Mesenchymal stem cell (in vitro differentiated cells and primary cell): ENCODE data around the gene DCTN2.
A peak's percentile ranks its signal among the peaks of the same experiment; 100 is the strongest.

Experiments
- DNase-seq: peaks from one replicate; pipeline ENCODE4 v3.0.0-alpha.2; 2013
- H2AFZ ChIP-seq: one replicate; pipeline ENCODE4 v1.6.1; 2013; ENCODE audit warnings: low read depth, mild to moderate bottlenecking, control low read depth, inconsistent platforms, low read length, moderate library complexity
- H2AK5ac ChIP-seq: 2 replicates; pipeline ENCODE4 v1.6.1; 2013; ENCODE audit warnings: low read length, moderate library complexity, mild to moderate bottlenecking, inconsistent platforms; ENCODE audit not compliant: severe bottlenecking
- H2BK120ac ChIP-seq: one replicate; pipeline ENCODE4 v1.6.1; 2013; ENCODE audit warnings: low read depth, mild to moderate bottlenecking, inconsistent platforms, low read length, moderate library complexity
- H2BK12ac ChIP-seq, 2 experiments: one replicate each; pipeline ENCODE4 v1.6.1; 2013; ENCODE audit warnings: inconsistent platforms in 2 of 2, low read length in 2 of 2, mild to moderate bottlenecking in 2 of 2, moderate library complexity in 2 of 2, control low read depth in 1 of 2
- H2BK15ac ChIP-seq: one replicate; pipeline ENCODE4 v1.6.1; 2013; ENCODE audit warnings: mild to moderate bottlenecking, low read depth, inconsistent platforms; ENCODE audit not compliant: poor library complexity, severe bottlenecking
- H2BK5ac ChIP-seq: 2 replicates; pipeline ENCODE4 v1.6.1; 2013; ENCODE audit warnings: low read depth, mild to moderate bottlenecking, low read length, control low read depth, inconsistent platforms; ENCODE audit not compliant: poor library complexity, severe bottlenecking
- H3K14ac ChIP-seq, 2 experiments: one replicate each; pipeline ENCODE4 v1.6.1; 2013; ENCODE audit warnings: inconsistent platforms in 2 of 2, low read length in 2 of 2, control low read depth in 1 of 2, mild to moderate bottlenecking in 1 of 2, moderate library complexity in 1 of 2
- H3K18ac ChIP-seq, 2 experiments: one replicate each; pipeline ENCODE4 v1.6.1; 2013; ENCODE audit warnings: inconsistent platforms in 2 of 2, low read length in 2 of 2, control low read depth in 1 of 2, low read depth in 1 of 2, mild to moderate bottlenecking in 1 of 2
- H3K23ac ChIP-seq, 2 experiments: one replicate each; pipeline ENCODE4 v1.6.1; 2013; ENCODE audit warnings: inconsistent platforms in 2 of 2, low read length in 2 of 2, mild to moderate bottlenecking in 2 of 2, moderate library complexity in 2 of 2, control low read depth in 1 of 2
- H3K27ac ChIP-seq: 2 replicates; pipeline ENCODE4 v1.5.1; 2013; ENCODE audit warnings: mild to moderate bottlenecking, moderate library complexity, low read length, control low read depth, inconsistent platforms; ENCODE audit not compliant: poor library complexity, severe bottlenecking
- H3K27me3 ChIP-seq, 2 experiments: 2 replicates each; pipeline versions ENCODE4 v1.6.1 to v1.7.0; 2013; ENCODE audit warnings: low read length in 2 of 2, mild to moderate bottlenecking in 2 of 2, moderate library complexity in 2 of 2, control low read depth in 1 of 2, inconsistent platforms in 1 of 2; ENCODE audit not compliant: control insufficient read depth in 1 of 2, insufficient read depth in 1 of 2
- H3K36me3 ChIP-seq, 2 experiments: 2 replicates each; pipeline versions ENCODE4 v1.6.1 to v1.7.0; 2013; ENCODE audit warnings: low read length in 2 of 2, control low read depth in 1 of 2, inconsistent platforms in 1 of 2, low read depth in 1 of 2, mild to moderate bottlenecking in 1 of 2; ENCODE audit not compliant: insufficient read depth in 2 of 2, control insufficient read depth in 1 of 2
- H3K4ac ChIP-seq, 2 experiments: one replicate each; pipeline ENCODE4 v1.6.1; 2013; ENCODE audit warnings: inconsistent platforms in 2 of 2, low read length in 2 of 2, mild to moderate bottlenecking in 2 of 2, moderate library complexity in 2 of 2, control low read depth in 1 of 2, low read depth in 1 of 2
- H3K4me1 ChIP-seq: 2 replicates; pipeline ENCODE4 v1.6.1; 2013; ENCODE audit warnings: low read depth, low read length, control low read depth; ENCODE audit not compliant: control insufficient read depth, insufficient read depth
- H3K4me2 ChIP-seq: 2 replicates; pipeline ENCODE4 v1.6.1; 2013; ENCODE audit warnings: low read length, mild to moderate bottlenecking, inconsistent platforms; ENCODE audit not compliant: poor library complexity, severe bottlenecking
- H3K4me3 ChIP-seq, 2 experiments: 2 replicates each; pipeline versions ENCODE4 v1.5.1 to v1.7.0; 2013; ENCODE audit warnings: low read length in 2 of 2, mild to moderate bottlenecking in 2 of 2, control low read depth in 1 of 2, low read depth in 1 of 2; ENCODE audit not compliant: insufficient read depth in 1 of 2
- H3K79me1 ChIP-seq: replicated peaks from 2 replicates; pipeline ENCODE4 v1.6.1; 2013; ENCODE audit warnings: mild to moderate bottlenecking, control low read depth, low read length, inconsistent platforms; ENCODE audit not compliant: poor library complexity, severe bottlenecking
- H3K9ac ChIP-seq: 2 replicates; pipeline ENCODE4 v1.7.0; 2013; ENCODE audit warnings: mild to moderate bottlenecking, low read length, moderate library complexity
- H3K9me3 ChIP-seq: 2 replicates; pipeline ENCODE4 v1.7.0; 2013; ENCODE audit warnings: mild to moderate bottlenecking, low read length; ENCODE audit not compliant: control insufficient read depth
- H4K8ac ChIP-seq: one replicate; pipeline ENCODE4 v1.6.1; 2013; ENCODE audit warnings: inconsistent platforms, mild to moderate bottlenecking, low read length, moderate library complexity
- H4K91ac ChIP-seq: one replicate; pipeline ENCODE4 v1.6.1; 2013; ENCODE audit warnings: mild to moderate bottlenecking, low read length, inconsistent platforms
- WGBS: methylation state at CpG from one replicate; pipeline ENCODE4 v1.1.7; 2013; ENCODE audit warnings: mixed read lengths; 5-methylcytosine and 5-hydroxymethylcytosine counted together

The DCTN2 gene

DNA sequence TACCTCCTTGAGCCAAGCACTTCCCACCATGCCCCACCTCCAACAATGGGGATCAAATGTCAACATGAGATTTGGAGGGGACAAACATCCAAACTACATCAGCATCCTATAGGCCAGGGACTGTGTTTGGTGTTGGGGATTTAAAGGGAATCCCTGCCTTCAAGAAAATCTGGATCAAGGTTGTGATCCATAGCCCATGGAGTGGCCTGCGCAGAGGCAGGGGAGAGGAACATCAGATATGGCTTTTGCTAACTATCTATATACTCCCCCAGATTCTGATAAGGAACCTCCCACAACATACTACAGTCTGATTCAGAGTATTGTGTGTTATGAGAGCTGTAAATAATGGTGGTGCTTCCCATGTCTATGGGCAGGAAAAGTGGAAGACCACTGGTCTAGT lies 7.9 kb upstream of the DCTN2 start:
- WGBS, result no CpG with 5 or more reads among the region's 1 CpG
- Histone ChIP-seq H2BK5ac (no peak overlapping the region), H3K4me1 (peaks cover 13% of the 10 kb centered on the region), H3K4ac (no peak overlapping the region), H3K36me3 (no peaks in the 10 kb centered on the region), H3K27me3 (peaks cover 13 to 29% of the 10 kb centered on the region in 2 experiments), H4K91ac (no peak overlapping the region), H3K4me3 (no peak overlapping the region), H3K23ac (no peak overlapping the region), H3K18ac (no peak overlapping the region), H2BK15ac (no peak overlapping the region), H2BK12ac (no peak overlapping the region), H2AFZ (no peak overlapping the region), H3K9ac (no peak overlapping the region), H3K9me3 (no peaks in the 10 kb centered on the region), H2BK120ac (no peak overlapping the region), H4K8ac (no peak overlapping the region), H2AK5ac (no peak overlapping the region), H3K4me2 (no peak overlapping the region), H3K27ac (no peak overlapping the region), H3K14ac (no peak overlapping the region), H3K79me1 (no peaks in the 10 kb centered on the region)
- no peak for DNase-seq

DNA sequence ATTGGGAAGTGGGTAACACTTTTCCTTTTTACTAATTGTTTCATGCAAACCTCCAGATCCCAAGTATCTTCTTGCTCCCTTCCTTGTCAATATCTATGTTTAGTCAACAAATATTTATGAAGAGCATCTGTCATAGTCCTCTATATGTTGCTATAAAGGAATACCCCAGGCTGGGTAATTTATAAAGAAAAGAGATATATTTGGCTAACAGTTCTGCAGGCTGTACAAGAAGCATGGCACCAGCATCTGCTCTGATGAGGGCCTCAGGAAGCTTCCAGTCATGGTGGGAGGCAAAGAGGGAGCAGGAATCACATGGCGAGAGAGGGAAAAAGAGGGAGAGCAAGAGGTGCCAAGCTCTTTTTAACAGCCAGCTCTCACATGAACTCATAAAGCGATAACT lies 7.5 kb upstream of the DCTN2 start:
- no peak overlapping the region for H2AFZ ChIP-seq
- H2BK5ac ChIP-seq, result no peak overlapping the region
- no peaks in the 10 kb centered on the region for H3K79me1 ChIP-seq
- H2AK5ac ChIP-seq, result no peak overlapping the region
- no peak for DNase-seq
- no peak overlapping the region for H2BK120ac ChIP-seq
- H3K18ac ChIP-seq, result no peak overlapping the region
- no peak overlapping the region for H3K23ac ChIP-seq
- no peak overlapping the region for H2BK15ac ChIP-seq
- H3K4me3 ChIP-seq, result no peak overlapping the region
- H3K27ac ChIP-seq, result no peak overlapping the region
- H3K9ac ChIP-seq, result no peak overlapping the region
- peaks cover 16 to 31% of the 10 kb centered on the region in 2 experiments for H3K27me3 ChIP-seq
- H4K91ac ChIP-seq, result no peak overlapping the region
- H2BK12ac ChIP-seq, result no peak overlapping the region
- H3K9me3 ChIP-seq, result no peaks in the 10 kb centered on the region
- 100% methylated on average over 2 of the region's 2 CpGs for WGBS
- no peak overlapping the region for H4K8ac ChIP-seq
- H3K4me2 ChIP-seq, result no peak overlapping the region
- H3K14ac ChIP-seq, result no peak overlapping the region
- peaks cover 18% of the 10 kb centered on the region for H3K4me1 ChIP-seq
- no peaks in the 10 kb centered on the region for H3K36me3 ChIP-seq
- H3K4ac ChIP-seq, result no peak overlapping the region

GRCh38 chr12:57553343-57554202 lies 6.6 kb upstream of the DCTN2 start:
- no peak overlapping the region for H2AK5ac ChIP-seq
- no peaks in the 10 kb centered on the region for H3K9me3 ChIP-seq
- H2BK5ac ChIP-seq, result no peak overlapping the region
- no peak overlapping the region for H2BK120ac ChIP-seq
- H3K9ac ChIP-seq, result no peak overlapping the region
- H4K91ac ChIP-seq, result no peak overlapping the region
- H3K79me1 ChIP-seq, result no peaks in the 10 kb centered on the region
- H3K4me3 ChIP-seq, result no peak overlapping the region
- H2BK15ac ChIP-seq, result no peak overlapping the region
- no peak overlapping the region for H3K18ac ChIP-seq
- H2BK12ac ChIP-seq, result peak overlapping the region in 1 of 2 experiments; percentile 15
- H3K27ac ChIP-seq, result no peak overlapping the region
- WGBS, result 65% methylated on average over 6 of the region's 7 CpGs
- no peak overlapping the region for H3K4ac ChIP-seq
- H3K14ac ChIP-seq, result no peak overlapping the region
- H3K4me1 ChIP-seq, result peaks cover 20% of the 10 kb centered on the region
- H4K8ac ChIP-seq, result no peak overlapping the region
- H2AFZ ChIP-seq, result no peak overlapping the region
- H3K27me3 ChIP-seq, result peaks cover 25 to 40% of the 10 kb centered on the region in 2 experiments
- no peak overlapping the region for H3K23ac ChIP-seq
- H3K36me3 ChIP-seq, result no peaks in the 10 kb centered on the region
- H3K4me2 ChIP-seq, result no peak overlapping the region
- no peak for DNase-seq

DNA sequence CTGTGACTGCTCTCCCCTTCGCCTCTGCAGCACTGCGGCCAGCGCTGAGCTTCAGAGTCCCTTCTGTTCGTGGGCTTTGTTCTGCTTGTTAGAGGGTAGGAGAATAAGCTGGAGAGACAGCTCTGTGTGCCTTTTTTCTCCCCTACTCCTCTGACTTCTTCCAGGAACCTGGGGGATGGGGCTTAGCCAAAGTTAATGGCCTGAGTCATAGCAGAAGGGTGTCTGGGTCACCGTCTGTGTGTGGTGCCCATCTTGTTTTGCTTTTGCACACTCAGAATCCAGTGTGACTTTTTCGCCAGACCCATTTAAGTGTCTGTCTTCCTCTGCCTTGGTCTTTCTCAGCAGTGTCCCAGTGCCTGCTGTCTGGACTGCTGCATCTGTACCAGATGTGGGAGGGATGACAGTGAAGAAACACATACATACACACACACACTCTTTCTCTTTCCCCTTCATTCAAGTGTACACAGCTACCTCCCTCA lies 5.9 kb upstream of the DCTN2 start:
- Histone ChIP-seq H3K18ac (no peak overlapping the region), H3K4me2 (no peak overlapping the region), H2BK120ac (no peak overlapping the region), H3K9me3 (no peaks in the 10 kb centered on the region), H2BK12ac (no peak overlapping the region), H3K9ac (no peak overlapping the region), H4K8ac (no peak overlapping the region), H2AFZ (no peak overlapping the region), H2BK15ac (no peak overlapping the region), H3K36me3 (no peaks in the 10 kb centered on the region), H3K4ac (no peak overlapping the region), H2AK5ac (no peak overlapping the region), H3K79me1 (no peaks in the 10 kb centered on the region), H3K14ac (no peak overlapping the region), H3K4me1 (peaks cover 20% of the 10 kb centered on the region), H3K27me3 (peaks cover 28 to 44% of the 10 kb centered on the region in 2 experiments), H3K4me3 (no peak overlapping the region), H3K23ac (no peak overlapping the region), H3K27ac (no peak overlapping the region), H4K91ac (no peak overlapping the region), H2BK5ac (no peak overlapping the region)
- DNase-seq, result peak; percentile 78
- 14% methylated on average over 2 of the region's 6 CpGs for WGBS
